ENCODE data around the gene PLEKHA5. TPM values are rescaled to one million over a fixed set of nuclear protein-coding genes. Genes with fewer than 3 reads are reported as not detected.

The PLEKHA5 gene
- total and polyA plus RNA-seq, 2 experiments from 2014 or later: 82.8 to 112 TPM

DNA sequence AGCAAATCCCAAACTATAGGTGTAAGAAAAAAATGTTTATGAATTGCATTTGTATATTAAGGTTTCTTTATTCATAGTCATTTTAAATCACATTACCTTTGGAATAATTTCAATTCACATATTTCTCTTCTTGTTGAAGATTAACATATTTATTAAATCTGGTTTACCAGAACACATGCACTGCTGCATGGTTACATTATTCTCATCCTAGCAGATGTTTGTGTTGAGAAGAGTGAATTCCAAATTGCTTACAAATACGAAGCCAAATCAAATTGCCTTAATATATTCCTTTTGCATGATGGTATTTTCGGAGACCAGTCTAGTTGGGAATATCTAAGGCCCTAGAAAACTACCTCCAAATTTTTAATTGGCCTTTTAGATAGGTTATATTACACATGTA lies 130.6 kb downstream of the PLEKHA5 start (continued):
- TF ChIP-seq, protein P1, sequence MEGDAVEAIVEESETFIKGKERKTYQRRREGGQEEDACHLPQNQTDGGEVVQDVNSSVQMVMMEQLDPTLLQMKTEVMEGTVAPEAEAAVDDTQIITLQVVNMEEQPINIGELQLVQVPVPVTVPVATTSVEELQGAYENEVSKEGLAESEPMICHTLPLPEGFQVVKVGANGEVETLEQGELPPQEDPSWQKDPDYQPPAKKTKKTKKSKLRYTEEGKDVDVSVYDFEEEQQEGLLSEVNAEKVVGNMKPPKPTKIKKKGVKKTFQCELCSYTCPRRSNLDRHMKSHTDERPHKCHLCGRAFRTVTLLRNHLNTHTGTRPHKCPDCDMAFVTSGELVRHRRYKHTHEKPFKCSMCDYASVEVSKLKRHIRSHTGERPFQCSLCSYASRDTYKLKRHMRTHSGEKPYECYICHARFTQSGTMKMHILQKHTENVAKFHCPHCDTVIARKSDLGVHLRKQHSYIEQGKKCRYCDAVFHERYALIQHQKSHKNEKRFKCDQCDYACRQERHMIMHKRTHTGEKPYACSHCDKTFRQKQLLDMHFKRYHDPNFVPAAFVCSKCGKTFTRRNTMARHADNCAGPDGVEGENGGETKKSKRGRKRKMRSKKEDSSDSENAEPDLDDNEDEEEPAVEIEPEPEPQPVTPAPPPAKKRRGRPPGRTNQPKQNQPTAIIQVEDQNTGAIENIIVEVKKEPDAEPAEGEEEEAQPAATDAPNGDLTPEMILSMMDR (conservative IDR thresholded peaks at IDR 0.05; ENCODE audit: low read depth in 2 of 2): no peak
- TF ChIP-seq, protein P2, sequence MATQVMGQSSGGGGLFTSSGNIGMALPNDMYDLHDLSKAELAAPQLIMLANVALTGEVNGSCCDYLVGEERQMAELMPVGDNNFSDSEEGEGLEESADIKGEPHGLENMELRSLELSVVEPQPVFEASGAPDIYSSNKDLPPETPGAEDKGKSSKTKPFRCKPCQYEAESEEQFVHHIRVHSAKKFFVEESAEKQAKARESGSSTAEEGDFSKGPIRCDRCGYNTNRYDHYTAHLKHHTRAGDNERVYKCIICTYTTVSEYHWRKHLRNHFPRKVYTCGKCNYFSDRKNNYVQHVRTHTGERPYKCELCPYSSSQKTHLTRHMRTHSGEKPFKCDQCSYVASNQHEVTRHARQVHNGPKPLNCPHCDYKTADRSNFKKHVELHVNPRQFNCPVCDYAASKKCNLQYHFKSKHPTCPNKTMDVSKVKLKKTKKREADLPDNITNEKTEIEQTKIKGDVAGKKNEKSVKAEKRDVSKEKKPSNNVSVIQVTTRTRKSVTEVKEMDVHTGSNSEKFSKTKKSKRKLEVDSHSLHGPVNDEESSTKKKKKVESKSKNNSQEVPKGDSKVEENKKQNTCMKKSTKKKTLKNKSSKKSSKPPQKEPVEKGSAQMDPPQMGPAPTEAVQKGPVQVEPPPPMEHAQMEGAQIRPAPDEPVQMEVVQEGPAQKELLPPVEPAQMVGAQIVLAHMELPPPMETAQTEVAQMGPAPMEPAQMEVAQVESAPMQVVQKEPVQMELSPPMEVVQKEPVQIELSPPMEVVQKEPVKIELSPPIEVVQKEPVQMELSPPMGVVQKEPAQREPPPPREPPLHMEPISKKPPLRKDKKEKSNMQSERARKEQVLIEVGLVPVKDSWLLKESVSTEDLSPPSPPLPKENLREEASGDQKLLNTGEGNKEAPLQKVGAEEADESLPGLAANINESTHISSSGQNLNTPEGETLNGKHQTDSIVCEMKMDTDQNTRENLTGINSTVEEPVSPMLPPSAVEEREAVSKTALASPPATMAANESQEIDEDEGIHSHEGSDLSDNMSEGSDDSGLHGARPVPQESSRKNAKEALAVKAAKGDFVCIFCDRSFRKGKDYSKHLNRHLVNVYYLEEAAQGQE (IDR thresholded peaks at IDR 0.05; ENCODE audit: unreplicated experiment): no peak
- TF ChIP-seq POLR2AphosphoS5 (IDR thresholded peaks at IDR 0.05; ENCODE audit: low read depth): no peak

DNA sequence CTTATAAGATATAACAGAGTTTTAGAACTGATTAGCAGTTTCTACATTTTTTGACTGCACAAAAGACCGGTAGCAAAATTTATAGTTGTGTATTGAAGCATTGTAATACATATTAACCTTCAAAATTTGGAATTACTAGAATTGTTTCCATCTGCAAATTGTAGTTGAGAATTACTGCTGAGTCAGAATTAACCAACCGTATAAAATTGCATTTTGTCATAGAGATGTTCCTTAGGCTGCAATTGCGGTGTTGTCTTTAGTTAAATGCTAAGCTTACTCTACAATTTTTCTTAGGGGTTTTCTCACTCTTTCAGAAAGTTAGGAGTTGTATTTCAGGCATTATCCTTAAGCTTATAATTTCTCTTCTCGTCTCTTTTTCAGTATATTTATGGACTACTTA lies 132.2 kb downstream of the PLEKHA5 start:
- H3K79me2 ChIP-seq (replicated peaks; ENCODE audit: insufficient read depth): no peaks in the 10 kb centered on the region
- H3K4me3 ChIP-seq: no peak overlapping the region
- H4K20me1 ChIP-seq (replicated peaks; ENCODE audit: insufficient read depth): no peaks in the 10 kb centered on the region
- no peak overlapping the region for H3K4me2 ChIP-seq
- Mint-ChIP-seq H3K4me3 (no peak overlapping the region), H3K36me3 (ENCODE audit: low read depth) (peaks cover 21% of the 10 kb centered on the region; the same call in 2 of the 3 replicates), H3K4me1 (peaks cover 25% of the 10 kb centered on the region), H3K27ac (no peak overlapping the region), H3K27me3 (ENCODE audit: insufficient read depth, low read depth, poor library complexity) (no peaks in the 10 kb centered on the region), H3K9me3 (no peaks in the 10 kb centered on the region)
- no peaks in the 10 kb centered on the region for H3K36me3 ChIP-seq (ENCODE audit: insufficient read depth)
- no peak for ATAC-seq
- H3K4me1 ChIP-seq (ENCODE audit: insufficient read depth): peaks cover 7% of the 10 kb centered on the region; the same call in 1 of the 2 replicates
- no peaks in the 10 kb centered on the region for H3K27me3 ChIP-seq (ENCODE audit: insufficient read depth)
- no peak overlapping the region for H2AFZ ChIP-seq
- H3F3A ChIP-seq (replicated peaks; ENCODE audit: low read depth): no peaks in the 10 kb centered on the region
- no peaks in the 10 kb centered on the region for H3K9me2 ChIP-seq (ENCODE audit: insufficient read depth)
- DNase-seq (ENCODE audit: low spot score): no peak
- no peak overlapping the region for H3K27ac ChIP-seq (ENCODE audit: low read depth)
- TF ChIP-seq EZH2phosphoT487 (IDR thresholded peaks at IDR 0.05; ENCODE audit: unreplicated experiment): no peak
- TF ChIP-seq, protein P3, sequence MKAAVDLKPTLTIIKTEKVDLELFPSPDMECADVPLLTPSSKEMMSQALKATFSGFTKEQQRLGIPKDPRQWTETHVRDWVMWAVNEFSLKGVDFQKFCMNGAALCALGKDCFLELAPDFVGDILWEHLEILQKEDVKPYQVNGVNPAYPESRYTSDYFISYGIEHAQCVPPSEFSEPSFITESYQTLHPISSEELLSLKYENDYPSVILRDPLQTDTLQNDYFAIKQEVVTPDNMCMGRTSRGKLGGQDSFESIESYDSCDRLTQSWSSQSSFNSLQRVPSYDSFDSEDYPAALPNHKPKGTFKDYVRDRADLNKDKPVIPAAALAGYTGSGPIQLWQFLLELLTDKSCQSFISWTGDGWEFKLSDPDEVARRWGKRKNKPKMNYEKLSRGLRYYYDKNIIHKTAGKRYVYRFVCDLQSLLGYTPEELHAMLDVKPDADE (IDR thresholded peaks at IDR 0.05): no peak
- no peak for TF ChIP-seq JUNB (IDR thresholded peaks at IDR 0.05; ENCODE audit: unreplicated experiment)
- no peak for TF ChIP-seq ZNF114 (CRISPR knock-in tag; IDR thresholded peaks at IDR 0.05)
- TF ChIP-seq EZH2 (IDR thresholded peaks at IDR 0.05; ENCODE audit: low read depth, unreplicated experiment): no peak
- TF ChIP-seq NANOG (IDR thresholded peaks at IDR 0.05; ENCODE audit: borderline replicate concordance): no peak
- TF ChIP-seq CREB1 (CRISPR knock-in tag; IDR thresholded peaks at IDR 0.05; ENCODE audit: low read depth): no peak
- TF ChIP-seq, protein P2 (IDR thresholded peaks at IDR 0.05; ENCODE audit: unreplicated experiment): no peak

Measured in GM23338 (cell line).